Keratinocyte (primary cell): ENCODE data around the gene CHRM4.

Experiments used
- EZH2 ChIP-seq: IDR thresholded peaks from one replicate; pipeline ENCODE4 v1.6.1; 2012; ENCODE audit warnings: inconsistent platforms, mild to moderate bottlenecking, low read length, moderate library complexity
- TF ChIP-seq, protein P1 (sequence below), 3 experiments: IDR thresholded peaks in 1 of 3; conservative IDR thresholded peaks in 1 of 3; optimal IDR thresholded peaks in 1 of 3; 2 replicates in 2 of 3; 3 replicates in 1 of 3; pipeline versions ENCODE3 to v1.5.1; 2011; ENCODE audit warnings: low read length in 3 of 3, mild to moderate bottlenecking in 3 of 3, moderate library complexity in 2 of 3, control low read depth in 1 of 3, inconsistent platforms in 1 of 3; ENCODE audit not compliant: insufficient read depth in 2 of 3; ENCODE audit errors: extremely low read depth in 1 of 3

DNA sequence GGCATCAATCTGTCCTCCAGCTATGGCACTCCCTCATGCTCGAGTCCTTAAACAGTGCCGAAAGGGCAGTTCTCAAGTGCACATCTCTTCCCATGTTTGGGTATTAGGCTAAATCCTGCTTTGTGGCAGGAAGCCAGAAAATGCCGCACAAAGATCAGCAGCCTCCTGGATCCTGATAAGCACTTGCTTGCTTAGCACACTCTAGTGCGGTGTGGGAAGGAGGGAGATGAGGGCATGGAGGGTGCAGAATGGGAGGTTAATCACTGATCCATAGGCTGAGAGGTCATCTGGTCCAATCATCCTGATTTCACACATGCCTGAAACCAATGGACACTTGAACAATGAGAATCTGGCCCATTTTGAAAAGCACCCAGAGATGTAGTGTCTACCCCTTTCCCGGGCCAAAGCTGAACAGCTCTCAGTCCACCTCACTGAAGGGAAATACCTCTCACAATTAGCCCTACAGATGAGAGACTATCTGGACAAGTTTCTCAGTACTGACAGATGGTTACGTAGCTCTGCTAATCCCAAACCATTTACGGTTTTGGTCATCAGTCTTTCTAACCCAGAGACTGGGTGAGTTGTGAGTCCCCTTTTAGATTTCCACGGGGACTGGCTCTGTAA, 29.8 kb upstream of the CHRM4 start:
- TF ChIP-seq, protein P1, sequence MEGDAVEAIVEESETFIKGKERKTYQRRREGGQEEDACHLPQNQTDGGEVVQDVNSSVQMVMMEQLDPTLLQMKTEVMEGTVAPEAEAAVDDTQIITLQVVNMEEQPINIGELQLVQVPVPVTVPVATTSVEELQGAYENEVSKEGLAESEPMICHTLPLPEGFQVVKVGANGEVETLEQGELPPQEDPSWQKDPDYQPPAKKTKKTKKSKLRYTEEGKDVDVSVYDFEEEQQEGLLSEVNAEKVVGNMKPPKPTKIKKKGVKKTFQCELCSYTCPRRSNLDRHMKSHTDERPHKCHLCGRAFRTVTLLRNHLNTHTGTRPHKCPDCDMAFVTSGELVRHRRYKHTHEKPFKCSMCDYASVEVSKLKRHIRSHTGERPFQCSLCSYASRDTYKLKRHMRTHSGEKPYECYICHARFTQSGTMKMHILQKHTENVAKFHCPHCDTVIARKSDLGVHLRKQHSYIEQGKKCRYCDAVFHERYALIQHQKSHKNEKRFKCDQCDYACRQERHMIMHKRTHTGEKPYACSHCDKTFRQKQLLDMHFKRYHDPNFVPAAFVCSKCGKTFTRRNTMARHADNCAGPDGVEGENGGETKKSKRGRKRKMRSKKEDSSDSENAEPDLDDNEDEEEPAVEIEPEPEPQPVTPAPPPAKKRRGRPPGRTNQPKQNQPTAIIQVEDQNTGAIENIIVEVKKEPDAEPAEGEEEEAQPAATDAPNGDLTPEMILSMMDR (optimal IDR thresholded peaks at IDR 0.05 in 1 of 3, IDR thresholded peaks at IDR 0.05 in 1 of 3, conservative IDR thresholded peaks at IDR 0.05 in 1 of 3; ENCODE audit: extremely low read depth in 1 of 3, insufficient read depth in 2 of 3, low read length in 3 of 3): no peak
- TF ChIP-seq EZH2: no peak
